Ectodermal cell (in vitro differentiated cells): ENCODE measurements around the gene IL12A.

Source experiments
- H3K27ac ChIP-seq: 2 replicates; pipeline ENCODE4 v1.7.0; 2013; ENCODE audit warnings: mild to moderate bottlenecking, low read depth, low read length; ENCODE audit not compliant: insufficient read depth, poor library complexity, severe bottlenecking
- H3K27me3 ChIP-seq: 2 replicates; pipeline ENCODE4 v1.7.0; 2013; ENCODE audit warnings: mild to moderate bottlenecking, low read length; ENCODE audit not compliant: insufficient read depth, control insufficient read depth, poor library complexity, severe bottlenecking
- H3K36me3 ChIP-seq: one replicate; pipeline ENCODE4 v1.7.0; 2013; ENCODE audit warnings: low read length; ENCODE audit not compliant: control insufficient read depth, insufficient read depth
- H3K4me1 ChIP-seq: one replicate; pipeline ENCODE4 v1.7.0; 2013; ENCODE audit warnings: low read length; ENCODE audit not compliant: control insufficient read depth, insufficient read depth
- H3K4me3 ChIP-seq: 2 replicates; pipeline ENCODE4 v1.7.0; 2013; ENCODE audit warnings: low read depth, low read length, control low read depth; ENCODE audit not compliant: insufficient read depth
- H3K9me3 ChIP-seq: 2 replicates; pipeline ENCODE4 v1.7.0; 2013; ENCODE audit warnings: mild to moderate bottlenecking, low read length, moderate library complexity; ENCODE audit not compliant: control insufficient read depth
- WGBS, 2 experiments: methylation state at CpG; one replicate each; pipeline ENCODE4 v1.1.7; 2013; ENCODE audit warnings: missing lambda C conversion rate in 2 of 2; 5-methylcytosine and 5-hydroxymethylcytosine counted together

Gene IL12A

DNA sequence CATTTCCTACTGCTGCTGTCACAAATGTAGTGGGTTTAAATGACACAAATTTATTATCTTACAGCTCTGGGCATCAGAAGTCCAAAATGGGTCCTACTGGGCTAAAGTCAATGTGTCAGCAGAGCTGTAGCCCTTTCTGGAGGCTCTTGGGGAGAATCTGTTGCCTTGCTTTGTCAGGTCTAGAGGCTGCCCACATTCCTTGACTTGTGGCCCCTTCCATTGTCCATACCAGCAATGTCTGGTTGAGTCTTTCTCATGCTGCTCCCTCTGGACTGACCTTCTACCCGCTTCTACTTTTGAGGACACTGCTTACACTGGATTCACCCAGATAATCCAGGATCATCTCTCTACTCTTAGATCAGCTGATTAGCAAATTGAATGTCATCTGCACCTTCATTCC is 3.0 kb downstream of the IL12A start:
- H3K4me1 ChIP-seq: no peaks in the 10 kb centered on the region
- no peaks in the 10 kb centered on the region for H3K36me3 ChIP-seq
- no peaks in the 10 kb centered on the region for H3K9me3 ChIP-seq
- H3K4me3 ChIP-seq: no peak overlapping the region
- WGBS, 2 experiments: 86 to 95% methylated on average over 1 of the region's 1 CpG
- H3K27ac ChIP-seq: no peak overlapping the region
- H3K27me3 ChIP-seq: peaks cover 11% of the 10 kb centered on the region

- Histone ChIP-seq H3K27me3 (peaks cover 11% of the 10 kb centered on the region), H3K9me3 (no peaks in the 10 kb centered on the region), H3K4me1 (no peaks in the 10 kb centered on the region), H3K4me3 (no peak overlapping the region), H3K36me3 (no peaks in the 10 kb centered on the region), H3K27ac (no peak overlapping the region)
- 88 to 93% methylated on average over 1 of the region's 1 CpG for WGBS, 2 experiments
Observed at GRCh38 chr3:159992589-159992988, 4.0 kb downstream of the IL12A start.

DNA sequence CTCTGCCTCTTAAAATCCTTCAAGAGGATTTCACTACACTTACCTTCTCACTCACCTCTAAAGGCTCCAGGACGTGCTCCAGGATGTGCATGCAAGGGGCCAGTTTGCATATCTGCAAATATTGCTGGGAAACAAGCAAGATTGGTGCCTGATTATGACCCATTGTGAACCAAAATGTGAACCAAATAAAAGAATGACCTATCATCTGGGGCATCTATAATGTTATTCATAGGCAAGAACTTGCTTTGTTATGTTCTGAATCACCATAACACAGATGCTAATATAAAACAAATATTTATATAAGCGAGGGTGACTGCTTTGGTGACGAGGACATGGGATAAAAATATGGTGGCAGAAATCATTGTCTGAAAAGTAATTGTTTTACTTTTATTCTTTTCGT is 5.5 kb downstream of the IL12A start:
- Histone ChIP-seq H3K27me3 (peaks cover 7% of the 10 kb centered on the region), H3K9me3 (no peaks in the 10 kb centered on the region), H3K4me1 (no peaks in the 10 kb centered on the region), H3K4me3 (no peak overlapping the region), H3K27ac (no peak overlapping the region), H3K36me3 (no peaks in the 10 kb centered on the region)
- WGBS, 2 experiments: 57 to 67% methylated on average over 4 of the region's 4 CpGs

DNA sequence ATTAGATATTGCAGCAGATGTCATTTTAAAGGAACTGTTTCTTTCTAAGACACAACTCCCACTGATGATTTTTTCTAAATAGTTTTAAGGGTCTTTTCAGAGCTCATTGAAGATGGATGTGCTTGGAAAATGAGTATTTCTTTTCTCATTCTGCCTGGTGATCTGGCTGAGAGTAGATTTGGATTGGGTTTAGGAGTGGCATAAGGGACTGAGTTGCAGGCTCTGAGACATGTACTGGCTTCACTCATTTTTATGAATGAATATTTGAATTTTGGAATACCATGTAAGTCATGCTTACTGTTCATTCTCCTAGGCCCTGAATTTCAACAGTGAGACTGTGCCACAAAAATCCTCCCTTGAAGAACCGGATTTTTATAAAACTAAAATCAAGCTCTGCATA is 6.5 kb downstream of the IL12A start:
- no peaks in the 10 kb centered on the region for H3K4me1 ChIP-seq
- no peaks in the 10 kb centered on the region for H3K27me3 ChIP-seq
- no peaks in the 10 kb centered on the region for H3K36me3 ChIP-seq
- no peak overlapping the region for H3K27ac ChIP-seq
- H3K4me3 ChIP-seq: no peak overlapping the region
- H3K9me3 ChIP-seq: no peaks in the 10 kb centered on the region
- WGBS, 2 experiments: 90 to 100% methylated on average over 1 of the region's 1 CpG

- Histone ChIP-seq H3K36me3 (no peaks in the 10 kb centered on the region), H3K4me1 (peaks cover under 1% of the 10 kb centered on the region), H3K27ac (no peak overlapping the region), H3K4me3 (no peak overlapping the region), H3K9me3 (no peaks in the 10 kb centered on the region), H3K27me3 (no peaks in the 10 kb centered on the region)
Observed at GRCh38 chr3:159996018-159996417, 7.4 kb downstream of the IL12A start.

DNA sequence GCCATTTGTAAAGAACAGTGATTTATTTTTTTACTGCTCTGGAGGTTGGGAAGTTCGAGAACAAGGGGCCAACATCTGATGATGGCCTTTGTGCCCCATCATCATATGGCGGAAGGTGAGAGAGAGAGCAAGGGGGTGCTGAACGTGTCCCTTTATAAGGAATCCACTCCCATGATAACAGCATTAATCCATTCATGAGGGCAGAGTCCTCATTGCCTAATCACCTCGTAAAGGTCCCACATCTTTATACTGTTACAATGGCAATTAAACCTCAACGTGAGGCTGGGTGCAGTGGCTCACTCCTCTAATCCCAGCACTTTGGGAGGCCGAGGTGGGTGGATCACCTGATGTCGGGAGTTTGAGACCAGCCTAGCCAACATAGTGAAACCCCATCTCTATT is 8.3 kb downstream of the IL12A start:
- Histone ChIP-seq H3K27me3 (no peaks in the 10 kb centered on the region), H3K4me1 (peaks cover 10% of the 10 kb centered on the region), H3K4me3 (no peak overlapping the region), H3K27ac (no peak overlapping the region), H3K9me3 (no peaks in the 10 kb centered on the region), H3K36me3 (no peaks in the 10 kb centered on the region)
- WGBS, 2 experiments: 88 to 93% methylated on average over 7 of the region's 7 CpGs

- Histone ChIP-seq H3K36me3 (no peaks in the 10 kb centered on the region), H3K4me1 (peaks cover 12% of the 10 kb centered on the region), H3K27ac (no peak overlapping the region), H3K27me3 (no peaks in the 10 kb centered on the region), H3K9me3 (no peaks in the 10 kb centered on the region), H3K4me3 (no peak overlapping the region)
- WGBS, 2 experiments: 34 to 39% methylated on average over 6 to 7 of the region's 7 CpGs
Observed at GRCh38 chr3:160001148-160001760, 12.6 kb downstream of the IL12A start.

GRCh38 chr3:160001850-160002623 is 13.4 kb downstream of the IL12A start:
- Histone ChIP-seq H3K4me1 (peaks cover 12% of the 10 kb centered on the region), H3K27ac (no peak overlapping the region), H3K27me3 (no peaks in the 10 kb centered on the region), H3K36me3 (no peaks in the 10 kb centered on the region), H3K4me3 (no peak overlapping the region), H3K9me3 (no peaks in the 10 kb centered on the region)
- 81 to 82% methylated on average over 7 of the region's 7 CpGs for WGBS, 2 experiments

- H3K36me3 ChIP-seq: no peaks in the 10 kb centered on the region
- H3K9me3 ChIP-seq: no peaks in the 10 kb centered on the region
- no peak overlapping the region for H3K27ac ChIP-seq
- WGBS, 2 experiments: 7% methylated on average over 2 of the region's 2 CpGs
- peaks cover 12% of the 10 kb centered on the region for H3K4me1 ChIP-seq
- H3K4me3 ChIP-seq: no peak overlapping the region
- H3K27me3 ChIP-seq: no peaks in the 10 kb centered on the region
Observed at GRCh38 chr3:160003520-160004128, 15.0 kb downstream of the IL12A start.

DNA sequence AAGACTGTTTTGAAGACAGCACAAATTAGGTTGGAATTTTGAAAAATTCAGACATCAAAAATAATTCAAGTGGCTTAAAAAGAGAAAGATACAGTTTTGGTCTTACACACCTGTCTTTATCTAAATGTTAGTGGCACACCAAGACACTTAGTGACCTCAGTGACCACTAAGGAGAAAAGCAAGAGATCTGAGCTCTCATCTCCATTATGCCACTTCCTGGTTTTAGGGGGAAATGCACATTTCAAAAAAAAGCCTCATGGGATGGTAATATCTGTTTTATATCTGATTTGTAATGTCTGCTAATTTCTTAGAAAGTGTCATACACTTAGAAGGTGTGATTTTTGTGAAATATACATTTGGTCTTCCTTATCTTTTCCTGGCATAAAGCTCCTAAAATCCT is 16.4 kb downstream of the IL12A start:
- no peaks in the 10 kb centered on the region for H3K36me3 ChIP-seq
- no peak overlapping the region for H3K4me3 ChIP-seq
- H3K9me3 ChIP-seq: no peaks in the 10 kb centered on the region
- no peak overlapping the region for H3K27ac ChIP-seq
- H3K27me3 ChIP-seq: no peaks in the 10 kb centered on the region
- peaks cover 12% of the 10 kb centered on the region for H3K4me1 ChIP-seq
